CD4-positive, alpha-beta T cell treated with Interferon alpha-2 for 1 hour (primary cell): ENCODE data around the gene YJEFN3.

Experiments used
- DNase-seq, 2 donors: peaks; one replicate each; pipeline ENCODE4 v3.0.0-alpha.2; 2020 to 2022

YJEFN3 gene

GRCh38 chr19:19528721-19529490 lies at the start of gene YJEFN3:
Gene YJEFN3, plus strand, starts transcription at chr19:19528911. Its CDS starts 22 bp downstream, at chr19:19528933.
- DNase-seq = no peak

- no peak for DNase-seq
Observed at GRCh38 chr19:19480688-19481087, 48.0 kb upstream of the YJEFN3 start.

GRCh38 chr19:19482809-19483596 lies 45.7 kb upstream of the YJEFN3 start:
- DNase-seq = no peak

GRCh38 chr19:19485161-19485997 lies 43.3 kb upstream of the YJEFN3 start:
- no peak for DNase-seq

- DNase-seq = no peak
Observed at GRCh38 chr19:19485998-19486290, 42.8 kb upstream of the YJEFN3 start.

GRCh38 chr19:19486343-19487076 lies 42.2 kb upstream of the YJEFN3 start:
- no peak for DNase-seq

- DNase-seq = no peak
Observed at GRCh38 chr19:19487077-19487949, 41.4 kb upstream of the YJEFN3 start.

- peak in 1 of 2 donors; percentile 11 for DNase-seq
Observed at GRCh38 chr19:19487950-19488874, 40.5 kb upstream of the YJEFN3 start.

GRCh38 chr19:19488875-19489690 lies 39.6 kb upstream of the YJEFN3 start:
- DNase-seq = peak; percentile 93 to 97

GRCh38 chr19:19489804-19490204 lies 38.9 kb upstream of the YJEFN3 start:
- no peak for DNase-seq

GRCh38 chr19:19490214-19490968 lies 38.3 kb upstream of the YJEFN3 start:
- DNase-seq = peak; percentile 83 to 89

- no peak for DNase-seq
Observed at GRCh38 chr19:19491321-19492025, 37.2 kb upstream of the YJEFN3 start.

- no peak for DNase-seq
Observed at GRCh38 chr19:19492026-19492610, 36.6 kb upstream of the YJEFN3 start.

GRCh38 chr19:19493841-19494546 lies 34.7 kb upstream of the YJEFN3 start:
- DNase-seq = no peak

- no peak for DNase-seq
Observed at GRCh38 chr19:19495614-19496603, 32.8 kb upstream of the YJEFN3 start.
